ENCODE data around the gene RAB36.

The RAB36 gene

DNA sequence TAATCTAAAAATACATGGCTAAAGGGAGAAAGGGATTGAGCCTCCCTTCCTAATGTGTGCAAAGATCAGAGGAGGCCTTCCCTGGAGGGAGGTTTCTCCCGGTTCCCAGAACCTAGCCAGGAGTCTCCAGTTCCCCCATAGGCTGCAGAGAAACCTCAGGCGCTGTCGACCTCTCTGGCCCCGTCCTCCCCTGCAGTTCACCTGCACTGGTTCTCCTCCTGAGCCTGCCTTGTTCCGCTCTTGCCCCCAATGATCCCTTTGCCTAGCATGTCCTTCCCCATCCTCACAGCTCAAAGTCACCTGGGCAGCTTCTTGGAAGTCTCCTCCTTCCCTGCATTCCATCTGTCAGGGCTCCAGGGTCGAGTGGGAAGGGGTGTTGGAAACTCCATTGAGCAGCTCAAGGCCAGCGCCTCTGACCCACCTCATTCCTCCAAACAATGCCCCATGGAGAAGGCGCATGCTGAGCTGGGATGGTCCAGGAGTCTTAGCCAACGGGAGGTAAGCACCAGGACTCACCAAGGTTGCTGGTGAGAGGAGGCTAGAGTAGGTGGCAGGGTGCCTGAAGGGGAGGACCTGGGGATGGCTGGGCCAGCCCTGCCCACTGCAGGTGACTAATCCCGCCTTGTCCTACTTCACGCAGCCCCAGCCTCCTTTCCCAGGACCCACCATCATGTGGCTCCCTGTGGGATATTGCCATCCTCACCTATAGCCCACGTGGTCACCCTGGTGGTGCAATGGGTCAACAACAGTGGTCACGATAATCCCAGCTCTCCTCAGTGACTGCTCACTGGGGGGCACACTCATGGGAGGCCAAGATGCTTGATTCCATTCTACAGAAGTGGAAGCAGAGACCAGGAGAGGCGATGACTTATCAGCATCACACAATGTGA, 18.9 kb upstream of the RAB36 start:
- no peak overlapping the region for H3K4me3 ChIP-seq (replicated peaks; ENCODE audit: low read depth, low read length)
- DNase-seq (ENCODE audit: low read depth): no peak
- no peak for TF ChIP-seq CTCF (IDR thresholded peaks at IDR 0.05; ENCODE audit: low read length, missing control alignments)

GRCh38 chr22:23127055-23127756, 18.1 kb upstream of the RAB36 start:
- no peak for DNase-seq (ENCODE audit: low read depth)
- TF ChIP-seq CTCF (IDR thresholded peaks at IDR 0.05; ENCODE audit: low read length, missing control alignments): no peak
- no peak overlapping the region for H3K4me3 ChIP-seq (replicated peaks; ENCODE audit: low read depth, low read length)

DNA sequence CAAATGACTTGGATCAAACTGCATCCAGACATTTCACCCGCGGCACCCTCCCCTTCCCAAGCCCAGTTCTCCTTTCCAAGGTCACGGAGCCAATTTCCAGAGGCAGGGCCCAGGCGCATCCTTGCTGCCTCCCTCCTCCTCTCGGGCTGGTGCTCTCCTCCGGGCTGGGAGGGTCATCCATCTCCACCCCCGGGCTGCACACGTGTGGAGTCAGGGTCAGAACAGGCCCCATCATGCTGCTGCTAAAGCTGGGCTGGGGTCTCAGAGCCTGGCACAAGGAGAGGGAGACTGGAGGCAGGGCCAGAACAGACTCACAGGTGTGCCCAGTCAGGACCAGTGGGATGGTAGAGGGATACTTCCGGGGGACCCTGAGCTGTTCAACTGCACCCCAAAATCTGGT, 17.5 kb upstream of the RAB36 start:
- DNase-seq (ENCODE audit: low read depth): no peak
- TF ChIP-seq CTCF (IDR thresholded peaks at IDR 0.05; ENCODE audit: low read length, missing control alignments): no peak
- H3K4me3 ChIP-seq (replicated peaks; ENCODE audit: low read depth, low read length): no peak overlapping the region

- H3K4me3 ChIP-seq (replicated peaks; ENCODE audit: low read depth, low read length): no peak overlapping the region
- peak; percentile 74 for TF ChIP-seq CTCF (IDR thresholded peaks at IDR 0.05; ENCODE audit: low read length, missing control alignments)
- DNase-seq (ENCODE audit: low read depth): peak; percentile 83
Measured at GRCh38 chr22:23128269-23129108, 16.8 kb upstream of the RAB36 start.

DNA sequence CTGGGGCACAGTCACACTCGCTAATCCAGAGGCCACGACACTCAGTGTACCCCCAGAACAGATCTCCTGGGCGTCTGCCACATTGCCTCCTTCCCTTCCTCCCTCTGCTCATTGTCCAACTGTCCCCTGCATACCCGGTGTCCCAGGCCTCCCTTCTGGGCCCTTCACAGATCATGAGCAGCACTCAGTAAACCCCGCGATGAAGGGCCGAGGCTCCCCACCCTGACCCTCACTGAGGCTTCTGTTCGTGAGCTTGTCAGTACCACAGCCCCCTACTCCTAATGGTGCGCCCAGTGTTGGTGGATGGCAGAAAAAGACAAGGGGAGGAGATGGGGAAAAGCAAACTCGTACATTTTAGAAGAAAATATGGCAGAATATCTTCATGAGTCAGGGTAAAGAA, 16.1 kb upstream of the RAB36 start:
- H3K4me3 ChIP-seq (replicated peaks; ENCODE audit: low read depth, low read length): no peak overlapping the region
- DNase-seq (ENCODE audit: low read depth): no peak
- TF ChIP-seq CTCF (IDR thresholded peaks at IDR 0.05; ENCODE audit: low read length, missing control alignments): no peak

DNA sequence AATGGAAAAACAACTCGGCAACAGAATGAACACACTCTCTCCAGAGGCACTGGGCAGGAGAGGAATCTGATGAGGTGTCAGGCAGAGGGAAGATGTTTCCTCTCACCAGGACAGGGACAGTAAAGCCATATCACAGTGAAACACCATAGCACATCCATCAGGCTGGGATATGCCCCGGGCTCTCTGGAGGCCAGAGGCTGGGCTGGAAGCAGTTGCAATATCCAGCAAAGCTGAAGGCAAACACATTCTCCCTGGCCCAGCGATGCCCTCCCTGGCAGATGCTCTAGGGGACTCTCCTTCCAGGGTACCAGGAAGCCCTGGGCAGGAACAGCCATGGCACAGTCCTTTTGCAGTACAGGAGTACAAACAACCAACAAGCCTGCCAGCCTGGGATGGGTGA, 14.6 kb upstream of the RAB36 start:
- TF ChIP-seq CTCF (IDR thresholded peaks at IDR 0.05; ENCODE audit: low read length, missing control alignments): no peak
- no peak overlapping the region for H3K4me3 ChIP-seq (replicated peaks; ENCODE audit: low read depth, low read length)
- no peak for DNase-seq (ENCODE audit: low read depth)

Measured in fibroblast of pulmonary artery (primary cell).